ENCODE data around the gene FBN3. TPM values are rescaled to one million over a fixed set of nuclear protein-coding genes. Genes with fewer than 3 reads are reported as not detected.

FBN3 gene
- polyA plus RNA-seq, 1 of the 3 experiments (the other 2 are of a cell fraction): not detected

GRCh38 chr19:8127311-8127710 is 22.1 kb downstream of the FBN3 start:
- H3K9ac ChIP-seq: no peak overlapping the region
- no peaks in the 10 kb centered on the region for H3F3A ChIP-seq (replicated peaks; ENCODE audit: insufficient read depth)
- H3K79me2 ChIP-seq (ENCODE audit: insufficient read depth): no peaks in the 10 kb centered on the region
- H3K4me1 ChIP-seq (ENCODE audit: control insufficient read depth in 1 of 2, insufficient read depth in 2 of 2, low read depth in 1 of 2, low read length in 1 of 2): peaks cover 0 to 8% of the 10 kb centered on the region in 2 experiments; a peak in 1 of 4 replicates
- WGBS (ENCODE audit: low lambda C conversion rate): 37% methylated on average over 8 of the region's 8 CpGs
- no peak overlapping the region for H3K27ac ChIP-seq (ENCODE audit: low read depth in 2 of 2, low read length in 1 of 2)
- POLR2A ChIA-PET: no interaction called here
- no peak for DNase-seq
- H3K36me3 ChIP-seq (replicated peaks in 1 of 2; ENCODE audit: control insufficient read depth in 1 of 2, insufficient read depth in 2 of 2, low read length in 1 of 2): no peaks in the 10 kb centered on the region
- H3K9me3 ChIP-seq: no peaks in the 10 kb centered on the region
- no peaks in the 10 kb centered on the region for H4K20me1 ChIP-seq (ENCODE audit: insufficient read depth)
- CTCF ChIA-PET: no interaction called here
- H2AFZ ChIP-seq (ENCODE audit: low read depth): no peak overlapping the region
- no peak overlapping the region for H3K4me2 ChIP-seq
- H3K27me3 ChIP-seq (ENCODE audit: insufficient read depth): peaks cover 9% of the 10 kb centered on the region
- no peaks in the 10 kb centered on the region for H3K9me2 ChIP-seq
- H3K4me3 ChIP-seq (ENCODE audit: low read depth in 2 of 2, low read length in 1 of 2): no peak overlapping the region
- TF ChIP-seq MAX (IDR thresholded peaks at IDR 0.05; ENCODE audit: low read depth) (no peak), ELF1 (IDR thresholded peaks at IDR 0.05) (no peak), PBX3 (IDR thresholded peaks at IDR 0.05) (no peak), SIN3A (IDR thresholded peaks at IDR 0.05; ENCODE audit: borderline replicate concordance, low read depth, low read length) (no peak), NFIC (IDR thresholded peaks at IDR 0.05; ENCODE audit: borderline replicate concordance) (no peak), JUND (IDR thresholded peaks at IDR 0.05) (no peak), FOSL2 (IDR thresholded peaks at IDR 0.05; ENCODE audit: borderline replicate concordance, low read depth) (no peak), CTCF (IDR thresholded peaks at IDR 0.05) (no peak), YY1 (IDR thresholded peaks at IDR 0.05; ENCODE audit: low read depth) (no peak), NRF1 (IDR thresholded peaks at IDR 0.05; ENCODE audit: low read depth, low read length) (no peak), MEF2A (IDR thresholded peaks at IDR 0.05; ENCODE audit: borderline replicate concordance, low read depth) (no peak)

GRCh38 chr19:8126511-8126910 is 22.9 kb downstream of the FBN3 start:
- Histone ChIP-seq H3K27me3 (ENCODE audit: insufficient read depth) (peaks cover 1% of the 10 kb centered on the region; the same call in 1 of the 2 replicates), H3K4me1 (ENCODE audit: control insufficient read depth in 1 of 2, insufficient read depth in 2 of 2, low read depth in 1 of 2, low read length in 1 of 2) (peaks cover 0 to 5% of the 10 kb centered on the region in 2 experiments; a peak in 1 of 4 replicates), H4K20me1 (ENCODE audit: insufficient read depth) (no peaks in the 10 kb centered on the region), H3F3A (replicated peaks; ENCODE audit: insufficient read depth) (no peaks in the 10 kb centered on the region), H3K27ac (ENCODE audit: low read depth in 2 of 2, low read length in 1 of 2) (no peak overlapping the region), H3K79me2 (ENCODE audit: insufficient read depth) (no peaks in the 10 kb centered on the region), H3K4me2 (no peak overlapping the region), H2AFZ (ENCODE audit: low read depth) (no peak overlapping the region), H3K9me2 (no peaks in the 10 kb centered on the region), H3K4me3 (ENCODE audit: low read depth in 2 of 2, low read length in 1 of 2) (no peak overlapping the region), H3K9ac (no peak overlapping the region), H3K9me3 (no peaks in the 10 kb centered on the region), H3K36me3 (replicated peaks in 1 of 2; ENCODE audit: control insufficient read depth in 1 of 2, insufficient read depth in 2 of 2, low read length in 1 of 2) (no peaks in the 10 kb centered on the region)
- no peak for DNase-seq
- ChIA-PET POLR2A (no interaction called here), CTCF (no interaction called here)
- WGBS (ENCODE audit: low lambda C conversion rate): 84% methylated on average over 5 of the region's 18 CpGs
- TF ChIP-seq RAD21 (IDR thresholded peaks at IDR 0.05; ENCODE audit: low read length) (no peak), MEF2A (IDR thresholded peaks at IDR 0.05; ENCODE audit: borderline replicate concordance, low read depth) (no peak), FOXJ3 (CRISPR knock-in tag; IDR thresholded peaks at IDR 0.05) (no peak)
